Hepatocyte (in vitro differentiated cells): ENCODE measurements around the gene TCF4. TPM values are rescaled to one million over a fixed set of nuclear protein-coding genes. Genes with fewer than 3 reads are reported as not detected.
A peak's percentile ranks its signal among the peaks of the same experiment; 100 is the strongest.

Experiments
- DNase-seq: peaks from one replicate; pipeline ENCODE4 v3.0.0-alpha.2; 2016; ENCODE audit warnings: low spot score
- H2AFZ ChIP-seq: fragments of 200-600 bp; sonication (generic); 2 replicates; pipeline ENCODE4 v1.6.0; 2016; ENCODE audit warnings: antibody characterized with exemption, mild to moderate bottlenecking
- H3K27ac ChIP-seq: fragments of 200-600 bp; sonication (generic); 2 replicates; pipeline ENCODE4 v1.5.1; 2016; ENCODE audit warnings: mild to moderate bottlenecking
- H3K27me3 ChIP-seq: fragments of 200-600 bp; sonication (generic); 2 replicates; pipeline ENCODE4 v1.6.1; 2016
- H3K36me3 ChIP-seq: fragments of 200-600 bp; sonication (generic); replicated peaks from 2 replicates; pipeline ENCODE4 v1.5.1; 2016; ENCODE audit warnings: low read depth; ENCODE audit not compliant: insufficient read depth
- H3K4me1 ChIP-seq: fragments of 200-600 bp; sonication (generic); 2 replicates; pipeline ENCODE4 v1.5.1; 2016; ENCODE audit warnings: mild to moderate bottlenecking, moderate library complexity; ENCODE audit not compliant: insufficient read depth
- H3K4me2 ChIP-seq: fragments of 200-600 bp; sonication (generic); 2 replicates; pipeline ENCODE4 v1.6.0; 2016
- H3K4me3 ChIP-seq: fragments of 200-600 bp; sonication (generic); 2 replicates; pipeline ENCODE4 v1.5.1; 2016; ENCODE audit warnings: mild to moderate bottlenecking
- H3K79me2 ChIP-seq: fragments of 200-600 bp; sonication (generic); 2 replicates; pipeline ENCODE4 v1.6.0; 2017; ENCODE audit warnings: mild to moderate bottlenecking
- H3K9me2 ChIP-seq: fragments of 200-600 bp; sonication (generic); replicated peaks from 2 replicates; pipeline ENCODE4 v1.6.0; 2017; ENCODE audit warnings: mild to moderate bottlenecking; ENCODE audit not compliant: insufficient read depth
- H3K9me3 ChIP-seq: fragments of 200-600 bp; sonication (generic); 2 replicates; pipeline ENCODE4 v1.5.1; 2016; ENCODE audit warnings: low read depth, mild to moderate bottlenecking
- H4K20me1 ChIP-seq: fragments of 200-600 bp; sonication (generic); 2 replicates; pipeline ENCODE4 v1.6.0; 2016; ENCODE audit warnings: mild to moderate bottlenecking; ENCODE audit not compliant: insufficient read depth, poor library complexity, severe bottlenecking
- EZH2 ChIP-seq: fragments of 200-600 bp; sonication (generic); IDR thresholded peaks from 2 replicates; pipeline ENCODE4 v1.6.1; 2016; ENCODE audit warnings: antibody characterized with exemption, mild to moderate bottlenecking, borderline replicate concordance
- EZH2phosphoT487 ChIP-seq: fragments of 200-600 bp; sonication (generic); IDR thresholded peaks from one replicate; pipeline ENCODE4 v1.6.1; 2018; ENCODE audit warnings: antibody characterized with exemption, mild to moderate bottlenecking, low read depth, moderate library complexity; ENCODE audit not compliant: unreplicated experiment, severe bottlenecking
- WGBS: methylation state at CpG from one replicate; pipeline ENCODE4 v1.1.6; 2016; ENCODE audit warnings: low lambda C conversion rate; ENCODE audit errors: missing lambda C conversion rate; 5-methylcytosine and 5-hydroxymethylcytosine counted together
- polyA plus RNA-seq: library from polyadenylated mRNA; unstranded; fragments of >200 nt; fragmentation: Nextera tagmentation; extraction: Ambion mirVana; gene quantifications from 2 replicates; pipeline ENCODE4 v1.2.1, GENCODE V29; 2016
- total RNA-seq: library from RNA; depleted of rRNA; stranded (reverse); fragments of >200 nt; gene quantifications from 2 replicates; pipeline ENCODE4 v1.2.3, GENCODE V29; 2014
- TF ChIP-seq, protein P1 (sequence below): fragments of 200-600 bp; sonication (generic); IDR thresholded peaks from 2 replicates; pipeline ENCODE4 v1.5.1; 2016; ENCODE audit warnings: antibody characterized with exemption, mild to moderate bottlenecking; ENCODE audit not compliant: poor library complexity

Gene TCF4
- total and polyA plus RNA-seq, 2 experiments from 2014 or later, result 40.5 to 65.2 TPM

DNA sequence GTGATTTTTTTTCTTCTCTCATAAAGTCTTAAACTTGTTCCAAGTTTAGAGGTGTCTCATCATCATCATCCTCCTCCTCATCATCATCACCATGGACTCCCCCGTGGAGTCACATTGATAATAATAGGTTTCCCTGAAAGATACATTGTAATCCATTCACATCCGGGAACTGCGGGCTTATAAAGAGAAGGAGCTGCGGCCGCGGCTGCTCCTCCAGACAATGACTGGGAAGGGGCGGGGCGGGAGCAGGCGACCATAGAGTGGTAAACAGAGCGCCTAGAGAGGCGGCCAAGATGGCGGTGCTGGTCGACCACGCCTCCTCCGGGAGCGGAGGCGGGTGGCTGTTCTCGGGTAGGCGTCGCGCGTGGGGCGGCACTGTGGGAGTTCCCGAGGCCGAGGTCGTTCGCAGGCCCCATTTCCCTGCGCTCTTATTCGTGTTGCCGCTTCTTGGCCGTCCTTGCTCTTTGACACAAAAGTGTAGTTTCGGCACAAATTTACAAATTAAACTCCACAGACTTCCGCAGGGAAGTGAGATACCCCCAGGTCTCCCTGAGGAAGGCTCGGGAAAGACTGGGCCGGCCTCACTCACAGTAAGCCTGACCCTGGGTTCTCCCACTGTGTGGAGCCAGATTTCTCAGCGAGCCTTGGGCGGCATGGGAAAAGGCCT is 1.8 kb upstream of the TCF4 start:
- H4K20me1 ChIP-seq, result no peaks in the 10 kb centered on the region
- peak overlapping the region; percentile 80 for H3K27ac ChIP-seq
- H2AFZ ChIP-seq, result peak overlapping the region; percentile 96

DNA sequence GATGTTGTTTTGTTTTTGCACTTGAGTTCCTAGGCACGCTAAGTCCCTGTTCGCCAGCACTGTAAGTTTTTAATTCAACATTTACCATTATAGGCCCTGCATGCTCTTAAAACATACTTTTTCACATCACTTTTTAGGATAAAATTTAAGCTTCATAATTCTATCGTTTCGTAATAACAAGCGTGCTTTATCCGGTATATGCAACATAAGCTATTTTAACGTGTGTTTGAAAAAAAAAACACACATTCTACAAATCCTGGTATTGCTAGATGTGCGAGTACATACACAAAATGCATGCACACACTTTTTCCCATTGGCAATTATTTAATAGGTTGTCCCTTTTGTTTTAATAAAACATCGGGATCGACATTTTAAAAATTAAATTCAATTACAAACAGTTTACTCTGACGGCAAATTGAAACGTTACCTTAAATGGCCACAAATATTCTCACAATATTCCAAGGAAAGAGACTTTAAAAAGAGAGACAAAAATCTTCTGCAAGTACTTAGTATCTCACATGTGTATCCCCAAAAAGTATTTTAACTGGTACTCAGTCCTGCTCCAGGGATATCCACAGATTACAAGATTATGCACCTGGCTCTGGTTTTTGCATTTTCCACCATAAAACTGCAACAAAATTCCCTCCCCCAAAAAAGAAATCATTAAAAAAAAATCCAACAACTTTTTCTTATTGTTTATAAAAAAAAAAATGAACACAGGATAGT is 1.0 kb upstream of the TCF4 start:
- H3K79me2 ChIP-seq, result peaks cover 40% of the 10 kb centered on the region
- no peak for TF ChIP-seq EZH2phosphoT487
- no peaks in the 10 kb centered on the region for H3K36me3 ChIP-seq
- H4K20me1 ChIP-seq, result no peaks in the 10 kb centered on the region
- H3K4me3 ChIP-seq, result peak overlapping the region; percentile 56
- H2AFZ ChIP-seq, result peak overlapping the region; percentile 50
- peak overlapping the region; percentile 81 for H3K4me2 ChIP-seq
- no peaks in the 10 kb centered on the region for H3K9me2 ChIP-seq
- no peak for DNase-seq
- WGBS, result under 1% methylated on average over 12 of the region's 12 CpGs
- no peaks in the 10 kb centered on the region for H3K9me3 ChIP-seq
- no peaks in the 10 kb centered on the region for H3K27me3 ChIP-seq
- H3K27ac ChIP-seq, result peak overlapping the region; percentile 79
- peaks cover 6% of the 10 kb centered on the region for H3K4me1 ChIP-seq

More for the DNA sequence above, 1.8 kb upstream of the TCF4 start:
- Histone ChIP-seq H3K9me3 (no peaks in the 10 kb centered on the region), H3K27me3 (no peaks in the 10 kb centered on the region), H3K9me2 (no peaks in the 10 kb centered on the region), H3K36me3 (no peaks in the 10 kb centered on the region), H3K4me1 (peaks cover 6% of the 10 kb centered on the region), H3K79me2 (peaks cover 33% of the 10 kb centered on the region), H3K4me2 (peak overlapping the region; percentile 81), H3K4me3 (peak overlapping the region; percentile 56)
- WGBS, result 6% methylated on average over 37 of the region's 37 CpGs
- TF ChIP-seq EZH2, result no peak
- TF ChIP-seq EZH2phosphoT487, result no peak
- TF ChIP-seq, protein P1, sequence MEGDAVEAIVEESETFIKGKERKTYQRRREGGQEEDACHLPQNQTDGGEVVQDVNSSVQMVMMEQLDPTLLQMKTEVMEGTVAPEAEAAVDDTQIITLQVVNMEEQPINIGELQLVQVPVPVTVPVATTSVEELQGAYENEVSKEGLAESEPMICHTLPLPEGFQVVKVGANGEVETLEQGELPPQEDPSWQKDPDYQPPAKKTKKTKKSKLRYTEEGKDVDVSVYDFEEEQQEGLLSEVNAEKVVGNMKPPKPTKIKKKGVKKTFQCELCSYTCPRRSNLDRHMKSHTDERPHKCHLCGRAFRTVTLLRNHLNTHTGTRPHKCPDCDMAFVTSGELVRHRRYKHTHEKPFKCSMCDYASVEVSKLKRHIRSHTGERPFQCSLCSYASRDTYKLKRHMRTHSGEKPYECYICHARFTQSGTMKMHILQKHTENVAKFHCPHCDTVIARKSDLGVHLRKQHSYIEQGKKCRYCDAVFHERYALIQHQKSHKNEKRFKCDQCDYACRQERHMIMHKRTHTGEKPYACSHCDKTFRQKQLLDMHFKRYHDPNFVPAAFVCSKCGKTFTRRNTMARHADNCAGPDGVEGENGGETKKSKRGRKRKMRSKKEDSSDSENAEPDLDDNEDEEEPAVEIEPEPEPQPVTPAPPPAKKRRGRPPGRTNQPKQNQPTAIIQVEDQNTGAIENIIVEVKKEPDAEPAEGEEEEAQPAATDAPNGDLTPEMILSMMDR, result no peak
- peak; percentile 96 for DNase-seq

DNA sequence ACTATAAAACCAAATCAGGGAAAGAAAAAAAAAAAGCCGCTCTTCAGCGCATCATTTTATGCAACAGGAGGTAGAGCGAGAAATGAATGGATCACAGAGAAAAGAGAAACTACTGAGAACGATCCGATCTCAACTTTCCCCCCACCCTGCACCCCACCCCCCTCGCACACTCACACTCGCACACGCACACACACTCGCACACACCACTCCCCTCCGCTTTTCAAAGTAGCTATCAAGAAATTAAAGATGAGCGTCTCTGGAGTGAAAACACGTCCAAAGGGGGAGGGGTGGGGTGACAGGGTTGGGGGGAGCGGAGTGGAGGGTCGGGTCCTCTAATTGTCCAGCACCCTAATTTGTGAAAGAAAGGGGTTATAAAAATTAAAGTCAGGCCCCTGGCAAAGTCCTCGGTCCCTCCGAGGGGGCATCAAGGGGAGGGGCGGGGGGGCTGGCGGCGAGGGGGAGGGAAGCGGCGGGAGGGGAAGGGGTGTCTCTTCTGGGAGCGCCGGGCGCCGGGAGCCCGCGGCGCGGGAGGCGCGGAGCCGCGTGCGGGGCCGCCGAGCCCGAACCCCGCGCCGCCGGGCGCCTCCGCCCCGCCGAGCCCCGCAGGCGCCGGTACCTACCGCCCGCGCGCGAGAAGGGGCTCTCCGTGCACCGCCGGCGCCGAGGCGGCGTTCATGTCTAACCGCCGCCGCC is 428 bp downstream of the TCF4 start:
- 1% methylated on average over 13 of the region's 63 CpGs for WGBS
- peak; percentile 37 for DNase-seq
- H3K4me2 ChIP-seq, result peak overlapping the region; percentile 71
- H2AFZ ChIP-seq, result peak overlapping the region; percentile 73
- H4K20me1 ChIP-seq, result no peaks in the 10 kb centered on the region
- TF ChIP-seq EZH2 (no peak), EZH2phosphoT487 (no peak)
- TF ChIP-seq, protein P1, result no peak
- peaks cover 55% of the 10 kb centered on the region for H3K79me2 ChIP-seq
- no peaks in the 10 kb centered on the region for H3K9me3 ChIP-seq
- peak overlapping the region; percentile 70 for H3K4me3 ChIP-seq
- peaks cover 6% of the 10 kb centered on the region for H3K4me1 ChIP-seq
- no peaks in the 10 kb centered on the region for H3K27me3 ChIP-seq
- H3K36me3 ChIP-seq, result no peaks in the 10 kb centered on the region
- no peaks in the 10 kb centered on the region for H3K9me2 ChIP-seq
- peak overlapping the region; percentile 83 for H3K27ac ChIP-seq
